Endothelial cell of umbilical vein (primary cell): Measurements from ENCODE around the gene USP37. TPM values are rescaled to one million over a fixed set of nuclear protein-coding genes. Genes with fewer than 3 reads are reported as not detected.

Source experiments
- BruUV-seq: library from RNA; stranded (reverse); fragments of 400-500 nt; replicated peaks from 2 replicates; lab custom pipeline; 2021; lab: Mats Ljungman, UMichigan
- CTCF ChIA-PET: fragments of 300-600, 350-600 bp; sonication (Branson Sonifier 250); formaldehyde crosslinking; loops from one replicate; lab custom pipeline; 2021; ENCODE audit warnings: antibody characterized with exemption, inconsistent platforms; lab: Charles Lee
- POLR2A ChIA-PET: fragments of 300-600, 350-600 bp; sonication (Branson Sonifier 250); formaldehyde crosslinking; loops from one replicate; lab custom pipeline; 2021; ENCODE audit warnings: antibody characterized with exemption, inconsistent platforms; lab: Charles Lee
- DNase-seq: peaks from one replicate; pipeline ENCODE4 v3.0.0-alpha.2; 2011; ENCODE audit warnings: low read depth, low spot score
- FAIRE-seq: peaks from 2 replicates; lab custom pipeline; 2011; peaks lifted over from hg19 to GRCh38; lab: Jason Lieb, UNC
- H2AFZ ChIP-seq: 2 replicates; pipeline ENCODE4 v1.6.0; 2012; ENCODE audit warnings: low read depth, low read length, control low read depth, inconsistent platforms
- H3K27ac ChIP-seq: 2 replicates; pipeline ENCODE4 v1.5.1; 2011; ENCODE audit warnings: low read depth, mild to moderate bottlenecking, control low read depth, low read length, moderate library complexity; ENCODE audit not compliant: insufficient read depth
- H3K27me3 ChIP-seq, 2 experiments: 2 replicates each; pipeline versions ENCODE4 v1.6.0 to v1.6.1; 2011; ENCODE audit warnings: low read length in 2 of 2, mixed read lengths in 1 of 2; ENCODE audit not compliant: control insufficient read depth in 2 of 2, insufficient read depth in 2 of 2
- H3K36me3 ChIP-seq, 2 experiments: 2 replicates in 1 of 2; 3 replicates in 1 of 2; pipeline ENCODE4 v1.5.1; 2011; ENCODE audit warnings: low read length in 2 of 2, mild to moderate bottlenecking in 1 of 2, moderate library complexity in 1 of 2; ENCODE audit not compliant: control insufficient read depth in 2 of 2, insufficient read depth in 2 of 2; ENCODE audit errors: extremely low read depth in 1 of 2
- H3K4me1 ChIP-seq: 3 replicates; pipeline ENCODE4 v1.5.1; 2011; ENCODE audit warnings: mild to moderate bottlenecking, low read length; ENCODE audit not compliant: control insufficient read depth, insufficient read depth; ENCODE audit errors: extremely low read depth
- H3K4me2 ChIP-seq: 2 replicates; pipeline ENCODE4 v1.6.1; 2011; ENCODE audit warnings: low read length, control low read depth, mixed read lengths; ENCODE audit not compliant: insufficient read depth
- H3K4me3 ChIP-seq, 3 experiments: fragments of 200-600 bp in 1 of 3; sonication (generic), shearing (Covaris generic) in 1 of 3; replicated peaks in 1 of 3; 2 replicates each; pipeline ENCODE4 v1.5.1; 2011 to 2016; ENCODE audit warnings: control low read depth in 3 of 3, low read length in 3 of 3, mild to moderate bottlenecking in 2 of 3, inconsistent platforms in 1 of 3, low read depth in 1 of 3, moderate library complexity in 1 of 3; ENCODE audit not compliant: insufficient read depth in 1 of 3
- H3K79me2 ChIP-seq: 2 replicates; pipeline ENCODE4 v1.6.0; 2012; ENCODE audit warnings: low read length, inconsistent platforms; ENCODE audit not compliant: control insufficient read depth, insufficient read depth
- H3K9ac ChIP-seq: replicated peaks from 2 replicates; pipeline ENCODE3; 2011; ENCODE audit warnings: low read length, control low read depth; ENCODE audit not compliant: insufficient read depth; ENCODE audit errors: extremely low read depth
- H3K9me1 ChIP-seq: replicated peaks from 3 replicates; pipeline ENCODE4 v1.6.0; 2011; ENCODE audit warnings: mild to moderate bottlenecking, low read length; ENCODE audit not compliant: control insufficient read depth, insufficient read depth; ENCODE audit errors: extremely low read depth
- H3K9me3 ChIP-seq: replicated peaks from 2 replicates; pipeline ENCODE4 v1.5.1; 2012; ENCODE audit warnings: low read length, inconsistent platforms; ENCODE audit not compliant: control insufficient read depth, insufficient read depth
- H4K20me1 ChIP-seq: replicated peaks from 2 replicates; pipeline ENCODE3; 2011; ENCODE audit warnings: mild to moderate bottlenecking, low read length; ENCODE audit not compliant: control insufficient read depth, insufficient read depth; ENCODE audit errors: extremely low read depth
- EZH2 ChIP-seq: IDR thresholded peaks from 2 replicates; pipeline ENCODE4 v1.6.1; 2012; ENCODE audit warnings: borderline replicate concordance, low read depth, mild to moderate bottlenecking, moderate library complexity, low read length, inconsistent platforms; ENCODE audit not compliant: severe bottlenecking
- FOS ChIP-seq: IDR thresholded peaks from 2 replicates; pipeline ENCODE4 v1.6.1; 2011; ENCODE audit warnings: mild to moderate bottlenecking, low read length, moderate library complexity, borderline replicate concordance; ENCODE audit not compliant: insufficient read depth
- GATA2 ChIP-seq: IDR thresholded peaks from 2 replicates; pipeline ENCODE4 v1.7.0; 2011; ENCODE audit warnings: low read depth, mild to moderate bottlenecking, moderate library complexity, mixed read lengths, low read length; ENCODE audit not compliant: insufficient read length, insufficient read depth
- JUN ChIP-seq: IDR thresholded peaks from 2 replicates; pipeline ENCODE4 v1.6.1; 2011; ENCODE audit warnings: borderline replicate concordance, low read depth; ENCODE audit not compliant: insufficient read length, insufficient read depth
- MYC ChIP-seq: IDR thresholded peaks from one replicate; pipeline ENCODE4 v1.6.1; 2011; ENCODE audit warnings: mild to moderate bottlenecking, low read depth, low read length
- POLR2A ChIP-seq: IDR thresholded peaks from 2 replicates; pipeline ENCODE4 v1.6.1; 2012; ENCODE audit warnings: low read depth, mild to moderate bottlenecking, control low read depth, low read length
- POLR2AphosphoS5 ChIP-seq: IDR thresholded peaks from 2 replicates; pipeline ENCODE4 v1.6.1; 2012; ENCODE audit warnings: low read depth, mild to moderate bottlenecking, control low read depth, low read length, moderate library complexity; ENCODE audit not compliant: insufficient read depth
- dilution Hi-C: fragments of 300-500 bp; cut with MboI; formaldehyde crosslinking; loops from one replicate; pipeline ENCODE4 v1.15.0; 2019; ENCODE audit warnings: low sequenced_read_pairs; ENCODE audit not compliant: extremely low pct_ligation_motif_present
- intact Hi-C: fragments of 100-400 bp; cut with micrococcal nuclease; formaldehyde crosslinking; loops from one replicate; pipeline ENCODE4 v1.10.0; 2022
- polyA plus RNA-seq, 4 experiments: library from polyadenylated mRNA; depleted of rRNA in 3 of 4; stranded (reverse) in 3 of 4; unstranded in 1 of 4; fragments of >200 nt; gene quantifications; 2 replicates each; pipeline versions ENCODE4 v1.2.1 to v1.2.3, GENCODE V29; 2011 to 2012; ENCODE audit warnings: missing spikeins in 1 of 4
- total RNA-seq: library from RNA; stranded (reverse); gene quantifications from 2 replicates; pipeline ENCODE4 v1.2.3, GENCODE V29; 2021
- TF ChIP-seq, protein P1 (sequence below): IDR thresholded peaks from 2 replicates; pipeline ENCODE4 v1.6.1; 2011; ENCODE audit not compliant: insufficient read depth, insufficient read length
- TF ChIP-seq, protein P2 (sequence below), 2 donors: IDR thresholded peaks; 1 replicate in 1 of 2; 2 replicates in 1 of 2; pipeline ENCODE4 v1.5.1; 2011; ENCODE audit warnings: low read length in 2 of 2, mild to moderate bottlenecking in 2 of 2, moderate library complexity in 2 of 2, control low read depth in 1 of 2, inconsistent platforms in 1 of 2, low read depth in 1 of 2; ENCODE audit not compliant: insufficient read depth in 1 of 2; ENCODE audit errors: extremely low read depth in 1 of 2

Gene USP37
- total and polyA plus RNA-seq, 2 donors (not counting 3 experiments of a cell fraction or from before 2014, with no cell fraction given) = 1.9 to 14.4 TPM

GRCh38 chr2:218523651-218524050 is 44.5 kb downstream of the USP37 start:
- TF ChIP-seq, protein P1, sequence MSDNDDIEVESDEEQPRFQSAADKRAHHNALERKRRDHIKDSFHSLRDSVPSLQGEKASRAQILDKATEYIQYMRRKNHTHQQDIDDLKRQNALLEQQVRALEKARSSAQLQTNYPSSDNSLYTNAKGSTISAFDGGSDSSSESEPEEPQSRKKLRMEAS = no peak
- TF ChIP-seq MYC (no peak), FOS (no peak), POLR2A (no peak), EZH2 (no peak), GATA2 (no peak), JUN (no peak), POLR2AphosphoS5 (no peak)
- TF ChIP-seq, protein P2, sequence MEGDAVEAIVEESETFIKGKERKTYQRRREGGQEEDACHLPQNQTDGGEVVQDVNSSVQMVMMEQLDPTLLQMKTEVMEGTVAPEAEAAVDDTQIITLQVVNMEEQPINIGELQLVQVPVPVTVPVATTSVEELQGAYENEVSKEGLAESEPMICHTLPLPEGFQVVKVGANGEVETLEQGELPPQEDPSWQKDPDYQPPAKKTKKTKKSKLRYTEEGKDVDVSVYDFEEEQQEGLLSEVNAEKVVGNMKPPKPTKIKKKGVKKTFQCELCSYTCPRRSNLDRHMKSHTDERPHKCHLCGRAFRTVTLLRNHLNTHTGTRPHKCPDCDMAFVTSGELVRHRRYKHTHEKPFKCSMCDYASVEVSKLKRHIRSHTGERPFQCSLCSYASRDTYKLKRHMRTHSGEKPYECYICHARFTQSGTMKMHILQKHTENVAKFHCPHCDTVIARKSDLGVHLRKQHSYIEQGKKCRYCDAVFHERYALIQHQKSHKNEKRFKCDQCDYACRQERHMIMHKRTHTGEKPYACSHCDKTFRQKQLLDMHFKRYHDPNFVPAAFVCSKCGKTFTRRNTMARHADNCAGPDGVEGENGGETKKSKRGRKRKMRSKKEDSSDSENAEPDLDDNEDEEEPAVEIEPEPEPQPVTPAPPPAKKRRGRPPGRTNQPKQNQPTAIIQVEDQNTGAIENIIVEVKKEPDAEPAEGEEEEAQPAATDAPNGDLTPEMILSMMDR (IDR thresholded peaks at IDR 0.05; ENCODE audit: extremely low read depth in 1 of 2, insufficient read depth in 1 of 2, low read depth in 1 of 2, low read length in 2 of 2) = no peak
- intact Hi-C loops = no loop called here

More at GRCh38 chr2:218523651-218524050, 44.5 kb downstream of the USP37 start:
- BruUV-seq = no TSS peak
- dilution Hi-C loops = no loop called here
- no peaks in the 10 kb centered on the region for H4K20me1 ChIP-seq
- CTCF ChIA-PET = no interaction called here
- POLR2A ChIA-PET = no interaction called here
- H2AFZ ChIP-seq = no peak overlapping the region
- FAIRE-seq (no peak), DNase-seq (no peak)
- no peak overlapping the region for H3K9ac ChIP-seq
- H3K27ac ChIP-seq = no peak overlapping the region
- peaks cover 1% of the 10 kb centered on the region for H3K9me3 ChIP-seq
- H3K4me2 ChIP-seq = no peak overlapping the region
- no peaks in the 10 kb centered on the region for H3K79me2 ChIP-seq
- no peak overlapping the region for H3K4me3 ChIP-seq
- peaks cover 0 to 4% of the 10 kb centered on the region in 2 experiments for H3K36me3 ChIP-seq
- H3K27me3 ChIP-seq = no peaks in the 10 kb centered on the region
- H3K4me1 ChIP-seq = no peaks in the 10 kb centered on the region
- H3K9me1 ChIP-seq = no peaks in the 10 kb centered on the region
